Neural crest cell (in vitro differentiated cells): Measurements from ENCODE around the gene MIEN1. TPM values are rescaled to one million over a fixed set of nuclear protein-coding genes. Genes with fewer than 3 reads are reported as not detected.

Experiments
- DNase-seq: peaks from one replicate; pipeline ENCODE4 v3.0.0; 2021; ENCODE audit warnings: low read depth, mixed read lengths, low spot score
- H3K27ac Mint-ChIP-seq: one replicate; pipeline ENCODE4 v1.8.0; 2021; ENCODE audit warnings: mild to moderate bottlenecking, mixed read lengths; ENCODE audit not compliant: unreplicated experiment
- H3K27me3 Mint-ChIP-seq: 2 replicates; pipeline ENCODE4 v1.8.0; 2021; ENCODE audit warnings: low read depth, mild to moderate bottlenecking, mixed read lengths
- H3K36me3 Mint-ChIP-seq: 2 replicates; pipeline ENCODE4 v1.8.0; 2021; ENCODE audit warnings: low read depth, mild to moderate bottlenecking, mixed read lengths
- H3K4me1 Mint-ChIP-seq: 2 replicates; pipeline ENCODE4 v1.8.0; 2021; ENCODE audit warnings: mixed read lengths
- H3K4me3 Mint-ChIP-seq: one replicate; pipeline ENCODE4 v1.8.0; 2021; ENCODE audit warnings: mild to moderate bottlenecking, mixed read lengths
- H3K9me3 Mint-ChIP-seq: 2 replicates; pipeline ENCODE4 v1.8.0; 2021; ENCODE audit warnings: mixed read lengths
- total RNA-seq: library from RNA; stranded (reverse); gene quantifications from 2 replicates; pipeline ENCODE4 v1.2.1, GENCODE V29; 2021
- TF ChIP-seq, protein P1 (sequence below): fragments of 200-600 bp; sonication (generic); conservative IDR thresholded peaks from 2 replicates; pipeline ENCODE4 v1.5.0; 2021; ENCODE audit warnings: antibody characterized with exemption, mild to moderate bottlenecking

The MIEN1 gene
- total RNA-seq, 1 donor from 2014 or later, result 35.6 TPM

DNA sequence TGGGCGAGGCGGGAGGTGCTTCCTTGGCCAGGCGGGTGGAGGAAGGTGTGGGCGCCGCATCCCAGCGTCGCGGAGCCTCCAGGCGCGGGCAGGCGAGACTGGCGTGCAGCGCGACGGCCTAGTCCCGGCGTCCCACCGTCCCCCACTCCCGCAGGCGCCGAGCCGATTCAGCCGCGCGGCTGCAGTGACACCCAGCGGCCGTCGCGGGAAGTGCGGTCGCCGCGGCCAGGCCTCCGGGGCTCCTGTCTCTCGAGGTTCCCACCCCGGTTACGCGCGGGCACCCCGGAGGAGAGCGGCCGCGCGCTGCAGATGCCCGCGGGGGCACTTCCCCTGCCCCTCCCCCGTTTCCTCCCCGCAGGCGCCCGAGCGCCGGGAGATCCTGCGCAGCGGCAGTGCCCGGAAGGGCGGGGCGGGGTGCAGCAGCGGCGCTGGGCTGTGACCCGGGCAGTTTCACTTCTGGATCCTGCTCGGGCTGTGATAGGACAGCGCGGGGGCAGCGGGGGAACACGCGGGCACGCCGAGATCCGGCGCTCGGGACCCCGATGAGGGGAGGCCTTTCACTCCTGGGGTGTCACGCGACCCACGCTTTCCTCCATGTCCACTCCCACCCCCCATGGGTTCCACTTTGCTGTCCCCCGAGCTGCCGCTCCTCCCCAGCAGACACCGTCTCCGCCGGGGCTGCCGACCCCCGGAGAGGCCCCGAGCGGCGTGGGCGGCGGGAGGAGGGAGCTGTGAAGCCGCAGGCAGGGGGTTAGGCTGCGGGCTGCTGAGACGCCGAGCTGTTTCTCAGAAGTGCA, 24.0 kb upstream of the MIEN1 start:
- Mint-ChIP-seq H3K27me3 (peaks cover 56% of the 10 kb centered on the region), H3K27ac (no peak overlapping the region), H3K4me1 (no peaks in the 10 kb centered on the region), H3K4me3 (no peak overlapping the region), H3K9me3 (no peaks in the 10 kb centered on the region), H3K36me3 (no peaks in the 10 kb centered on the region)
- peak; percentile 85 for DNase-seq
- TF ChIP-seq, protein P1, sequence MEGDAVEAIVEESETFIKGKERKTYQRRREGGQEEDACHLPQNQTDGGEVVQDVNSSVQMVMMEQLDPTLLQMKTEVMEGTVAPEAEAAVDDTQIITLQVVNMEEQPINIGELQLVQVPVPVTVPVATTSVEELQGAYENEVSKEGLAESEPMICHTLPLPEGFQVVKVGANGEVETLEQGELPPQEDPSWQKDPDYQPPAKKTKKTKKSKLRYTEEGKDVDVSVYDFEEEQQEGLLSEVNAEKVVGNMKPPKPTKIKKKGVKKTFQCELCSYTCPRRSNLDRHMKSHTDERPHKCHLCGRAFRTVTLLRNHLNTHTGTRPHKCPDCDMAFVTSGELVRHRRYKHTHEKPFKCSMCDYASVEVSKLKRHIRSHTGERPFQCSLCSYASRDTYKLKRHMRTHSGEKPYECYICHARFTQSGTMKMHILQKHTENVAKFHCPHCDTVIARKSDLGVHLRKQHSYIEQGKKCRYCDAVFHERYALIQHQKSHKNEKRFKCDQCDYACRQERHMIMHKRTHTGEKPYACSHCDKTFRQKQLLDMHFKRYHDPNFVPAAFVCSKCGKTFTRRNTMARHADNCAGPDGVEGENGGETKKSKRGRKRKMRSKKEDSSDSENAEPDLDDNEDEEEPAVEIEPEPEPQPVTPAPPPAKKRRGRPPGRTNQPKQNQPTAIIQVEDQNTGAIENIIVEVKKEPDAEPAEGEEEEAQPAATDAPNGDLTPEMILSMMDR, result peak; percentile 99

DNA sequence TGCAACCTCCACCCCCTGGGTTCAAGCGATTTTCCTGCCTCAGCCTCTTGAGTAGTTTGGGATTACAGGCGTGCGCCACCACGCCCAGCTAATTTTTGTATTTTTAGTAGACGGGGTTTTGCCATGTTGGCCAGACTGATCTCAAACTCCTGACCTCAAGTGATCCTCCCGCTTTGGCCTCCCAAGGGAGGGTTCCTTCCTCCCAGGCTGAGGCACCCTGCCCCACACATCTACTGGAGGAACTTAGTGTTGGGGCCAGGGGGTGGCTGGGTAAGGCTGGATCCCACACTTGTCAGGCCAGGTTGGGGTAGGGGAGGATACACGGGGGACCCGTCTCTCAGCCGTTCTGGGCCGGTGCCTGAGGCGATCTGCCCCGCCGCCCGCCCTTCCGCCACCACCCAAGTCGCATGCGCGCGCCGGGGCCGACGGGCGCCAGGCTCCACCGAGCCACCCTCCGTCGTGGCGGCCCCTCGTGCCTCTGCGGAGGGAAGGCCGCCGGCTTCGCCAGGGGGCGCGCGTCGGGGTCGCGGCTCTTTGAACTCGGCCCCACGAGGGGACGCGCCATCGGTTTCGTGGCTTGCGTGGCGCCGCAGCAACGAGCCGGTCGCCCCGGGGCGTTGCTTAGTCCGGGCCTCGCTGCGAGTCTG, 23.3 kb upstream of the MIEN1 start:
- Mint-ChIP-seq H3K36me3 (no peaks in the 10 kb centered on the region), H3K4me3 (no peak overlapping the region), H3K4me1 (no peaks in the 10 kb centered on the region), H3K9me3 (no peaks in the 10 kb centered on the region), H3K27me3 (peaks cover 53% of the 10 kb centered on the region), H3K27ac (no peak overlapping the region)
- TF ChIP-seq, protein P1, result no peak
- DNase-seq, result no peak

- Mint-ChIP-seq H3K36me3 (no peaks in the 10 kb centered on the region), H3K9me3 (no peaks in the 10 kb centered on the region), H3K4me1 (no peaks in the 10 kb centered on the region), H3K27ac (no peak overlapping the region), H3K27me3 (peaks cover 49% of the 10 kb centered on the region), H3K4me3 (peak overlapping the region; percentile 86)
- TF ChIP-seq, protein P1, result no peak
- DNase-seq, result no peak
Observed at GRCh38 chr17:39752241-39752881, 22.0 kb upstream of the MIEN1 start.

DNA sequence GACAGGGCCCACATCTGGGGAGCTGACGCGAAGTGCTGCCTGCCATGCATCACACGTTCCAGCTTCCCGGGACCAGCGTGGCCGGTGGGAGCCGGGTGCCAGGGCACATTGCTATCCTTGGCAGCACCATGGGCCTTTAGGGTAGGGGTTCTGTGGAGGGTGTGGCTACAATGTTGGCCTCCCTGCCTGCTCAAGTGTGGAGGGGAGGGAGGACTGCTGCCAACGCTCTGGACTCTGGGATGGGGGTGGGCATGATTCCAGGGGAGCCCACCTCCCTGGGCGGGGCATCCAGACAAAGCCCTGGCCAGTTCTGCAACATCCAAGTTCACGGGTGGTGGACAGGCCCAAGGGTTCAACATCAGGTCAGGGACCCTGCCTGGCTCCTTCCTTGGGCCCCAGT, 21.3 kb upstream of the MIEN1 start:
- Mint-ChIP-seq H3K36me3 (no peaks in the 10 kb centered on the region), H3K27me3 (peaks cover 43% of the 10 kb centered on the region), H3K27ac (no peak overlapping the region), H3K4me1 (no peaks in the 10 kb centered on the region), H3K4me3 (no peak overlapping the region), H3K9me3 (no peaks in the 10 kb centered on the region)
- no peak for DNase-seq
- TF ChIP-seq, protein P1, result no peak

GRCh38 chr17:39751016-39751543, 20.7 kb upstream of the MIEN1 start:
- H3K9me3 Mint-ChIP-seq, result no peaks in the 10 kb centered on the region
- peak overlapping the region; percentile 27 for H3K4me3 Mint-ChIP-seq
- no peak overlapping the region for H3K27ac Mint-ChIP-seq
- peaks cover 38% of the 10 kb centered on the region for H3K27me3 Mint-ChIP-seq
- H3K4me1 Mint-ChIP-seq, result no peaks in the 10 kb centered on the region
- no peak for DNase-seq
- H3K36me3 Mint-ChIP-seq, result no peaks in the 10 kb centered on the region
- TF ChIP-seq, protein P1, result no peak
